GM19328 (cell line): ENCODE data around the gene SLC4A8.

ENCODE experiments used
- ATAC-seq: cut with Tn5 transposase; IDR thresholded peaks from one replicate; pipeline ENCODE4 v1.9.1; 2021; ENCODE audit warnings: mild to moderate bottlenecking, moderate library complexity; ENCODE audit not compliant: unreplicated experiment

The SLC4A8 gene

DNA sequence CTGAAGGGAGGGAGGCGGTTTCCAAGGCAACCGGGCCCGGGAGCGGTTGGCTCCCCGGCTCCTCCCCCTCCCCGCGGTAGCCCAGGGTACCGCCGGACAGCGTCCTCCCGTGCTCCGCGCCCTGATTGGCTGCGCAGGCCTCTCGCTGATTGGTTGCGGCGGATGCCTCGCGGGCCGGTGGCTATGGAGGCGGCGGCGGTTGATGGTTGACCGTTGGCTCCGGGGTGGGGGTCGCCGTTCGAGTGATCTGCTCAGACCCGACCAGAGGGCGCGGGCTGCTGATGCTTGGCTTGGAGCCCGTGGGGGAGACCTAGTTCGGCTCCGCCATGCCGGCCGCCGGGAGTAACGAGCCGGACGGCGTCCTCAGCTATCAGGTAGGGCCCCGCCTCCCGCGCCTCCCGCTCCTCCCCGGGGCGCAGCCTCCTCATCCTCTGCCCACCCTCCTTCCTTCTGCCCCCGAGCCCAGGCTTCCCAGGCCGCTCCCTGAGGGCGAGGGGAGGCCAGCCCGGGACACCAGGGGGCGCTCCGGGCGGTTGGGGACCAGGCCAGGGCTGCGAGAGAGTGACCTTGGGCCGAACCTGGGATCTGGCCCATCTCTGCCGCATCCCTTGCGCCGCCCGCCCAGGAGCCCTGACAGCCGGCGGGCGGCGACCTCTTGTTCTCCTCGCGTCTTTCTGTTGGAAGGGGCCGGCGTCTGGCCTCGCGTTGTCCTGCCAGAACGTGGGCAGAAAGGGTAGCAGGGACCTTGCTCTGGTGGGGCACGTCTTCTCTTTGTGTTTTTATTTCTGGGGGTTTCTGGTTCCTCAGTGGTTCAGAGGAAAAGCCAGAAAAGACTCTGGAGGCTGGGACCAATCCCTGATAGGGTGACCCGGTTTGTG is at the start of gene SLC4A8:
Gene SLC4A8, plus strand, starts transcription at position 170 of the 878 bp plus-strand sequence. Its CDS starts 157 bp downstream, at position 327.
- ATAC-seq = peak; percentile 80

GRCh38 chr12:51374856-51375255 is 49.8 kb upstream of the SLC4A8 start:
- no peak for ATAC-seq

- no peak for ATAC-seq
These were observed 47.3 kb upstream of the SLC4A8 start for GRCh38 chr12:51377099-51377984.

DNA sequence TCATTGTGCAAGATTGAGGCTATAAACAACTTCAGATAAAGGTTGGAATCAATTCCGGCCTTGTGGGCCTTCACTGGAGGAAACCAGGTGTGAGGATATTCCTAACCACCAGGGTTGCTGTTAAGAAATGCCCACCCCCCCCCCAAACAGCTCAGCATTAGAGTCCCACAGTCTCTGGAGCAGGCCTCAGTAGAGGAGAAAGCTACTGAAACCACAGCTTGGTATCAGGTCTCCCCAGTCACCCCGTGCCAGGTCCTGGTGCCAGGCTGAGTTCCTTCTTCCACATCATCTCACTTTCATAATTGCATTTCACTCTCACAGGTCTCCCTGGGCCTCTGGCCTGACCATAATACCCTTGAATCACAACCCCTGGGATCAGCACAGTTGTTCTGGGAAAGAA is 45.9 kb upstream of the SLC4A8 start:
- no peak for ATAC-seq

- ATAC-seq = no peak
These were observed 45.1 kb upstream of the SLC4A8 start for GRCh38 chr12:51379571-51379970.

DNA sequence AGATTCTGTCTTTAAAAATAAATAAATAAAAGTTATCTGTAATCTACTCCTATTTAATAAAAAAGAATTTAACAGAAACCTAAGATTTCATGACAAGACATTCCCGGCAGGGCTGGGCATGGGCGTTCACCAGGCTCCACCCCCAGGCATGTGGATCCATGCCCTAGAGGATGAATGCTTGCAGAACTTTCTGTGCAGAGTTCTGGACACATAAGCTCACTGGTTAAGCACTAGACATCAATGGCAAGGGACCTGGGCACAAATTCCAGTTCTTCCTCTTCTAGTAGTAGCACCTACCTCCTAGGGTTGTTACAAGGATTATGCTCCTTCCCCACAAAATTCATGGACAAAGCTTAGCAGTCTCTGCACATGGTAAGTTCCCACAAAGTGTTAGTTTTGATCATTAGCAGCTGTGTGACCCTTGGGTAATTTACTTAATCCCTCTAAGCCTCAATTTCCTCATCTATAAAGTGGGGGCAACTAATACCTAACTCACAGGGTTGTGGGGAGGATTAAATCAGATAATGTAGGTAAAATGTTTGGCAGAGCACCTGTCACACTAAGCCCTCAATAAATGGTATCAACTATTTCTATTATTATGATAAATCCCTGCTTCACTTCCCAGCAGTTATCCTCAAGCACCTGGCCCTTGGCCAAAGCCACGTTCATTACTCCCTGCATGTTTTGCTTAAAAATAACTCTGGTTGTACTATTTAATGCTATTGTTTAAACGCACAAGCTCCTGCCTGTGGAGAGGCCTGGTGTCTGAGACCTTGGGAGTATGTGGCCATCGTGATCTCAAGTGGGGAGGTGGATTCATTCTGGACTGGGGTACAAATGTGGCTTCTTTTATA is 43.2 kb upstream of the SLC4A8 start:
- ATAC-seq = no peak

GRCh38 chr12:51382173-51382572 is 42.5 kb upstream of the SLC4A8 start:
- ATAC-seq = no peak

GRCh38 chr12:51383269-51383905 is 41.2 kb upstream of the SLC4A8 start:
- ATAC-seq = no peak

- ATAC-seq = no peak
These were observed 38.3 kb upstream of the SLC4A8 start for GRCh38 chr12:51386351-51386750.

GRCh38 chr12:51388069-51388799 is 36.4 kb upstream of the SLC4A8 start:
- ATAC-seq = no peak

DNA sequence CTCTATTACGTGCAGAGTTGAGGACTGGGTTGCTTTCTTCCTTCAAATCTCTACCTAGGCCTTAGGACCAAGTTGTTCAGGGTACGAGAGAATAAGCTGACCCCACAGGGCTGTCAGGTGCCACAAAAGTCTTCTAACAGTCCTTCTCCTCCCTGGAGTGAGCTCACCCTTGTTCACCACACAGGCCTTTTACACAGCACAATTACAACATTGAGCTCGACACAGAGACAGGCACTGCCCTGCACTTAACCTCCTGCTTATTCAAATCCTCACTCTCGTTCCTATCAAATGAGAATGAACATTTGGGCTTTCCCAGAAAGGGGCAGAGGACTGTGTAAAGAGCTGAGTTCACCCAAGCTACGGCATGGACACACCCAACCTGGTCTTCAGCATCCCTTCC is 35.8 kb upstream of the SLC4A8 start:
- no peak for ATAC-seq

DNA sequence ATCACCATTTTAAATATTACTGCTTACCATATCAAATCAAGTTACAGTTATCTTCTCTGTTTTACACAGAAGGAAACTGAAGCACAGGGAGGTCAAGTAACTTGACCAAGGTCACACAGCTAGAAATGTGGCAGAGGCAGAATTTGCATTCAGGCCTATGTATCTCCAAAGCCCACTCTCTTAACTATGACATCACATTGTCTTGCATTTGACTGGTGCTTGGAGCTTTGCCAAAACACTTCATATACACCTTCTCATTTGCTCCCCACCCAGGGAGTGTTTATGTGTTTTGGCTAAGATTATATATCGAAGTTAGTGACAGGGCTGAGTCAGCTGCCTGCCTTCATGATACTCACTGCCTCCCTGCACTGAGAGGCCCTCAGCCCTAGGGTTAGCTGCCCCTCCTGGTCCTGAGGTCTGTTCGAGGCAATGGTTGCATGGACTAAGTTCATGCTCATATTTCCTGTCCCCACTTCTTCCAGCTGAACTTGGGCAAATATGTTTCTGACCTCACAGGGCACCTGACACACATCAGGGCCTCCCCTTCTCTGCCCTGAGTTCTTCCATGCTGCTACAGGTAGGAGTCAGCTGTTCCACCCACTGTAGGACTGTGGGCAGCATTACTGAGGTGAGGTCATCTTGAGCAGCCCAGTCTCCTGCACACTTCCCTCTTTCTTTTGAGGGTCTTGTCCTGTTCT is 35.2 kb upstream of the SLC4A8 start:
- ATAC-seq = no peak

DNA sequence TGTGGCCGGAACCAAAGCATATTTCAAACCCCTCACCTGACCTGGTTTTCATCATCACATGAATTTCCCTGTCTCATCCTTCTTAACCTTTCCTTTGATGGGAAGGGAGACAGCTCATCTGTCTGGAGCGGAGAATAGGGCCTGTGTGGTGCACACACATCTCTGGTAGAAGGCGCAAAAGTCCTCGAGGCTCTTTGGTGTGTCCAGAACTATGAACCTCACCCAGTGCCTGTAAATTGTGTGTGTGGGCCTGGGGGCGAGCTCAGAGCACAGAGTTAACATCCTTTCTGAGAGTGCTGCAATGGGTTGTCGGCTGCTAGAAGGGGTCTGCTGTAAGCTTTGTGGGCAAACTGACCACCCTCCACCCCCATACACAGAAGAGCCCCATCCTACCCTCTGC is 34.2 kb upstream of the SLC4A8 start:
- no peak for ATAC-seq

GRCh38 chr12:51390891-51391282 is 33.7 kb upstream of the SLC4A8 start:
- ATAC-seq = no peak

DNA sequence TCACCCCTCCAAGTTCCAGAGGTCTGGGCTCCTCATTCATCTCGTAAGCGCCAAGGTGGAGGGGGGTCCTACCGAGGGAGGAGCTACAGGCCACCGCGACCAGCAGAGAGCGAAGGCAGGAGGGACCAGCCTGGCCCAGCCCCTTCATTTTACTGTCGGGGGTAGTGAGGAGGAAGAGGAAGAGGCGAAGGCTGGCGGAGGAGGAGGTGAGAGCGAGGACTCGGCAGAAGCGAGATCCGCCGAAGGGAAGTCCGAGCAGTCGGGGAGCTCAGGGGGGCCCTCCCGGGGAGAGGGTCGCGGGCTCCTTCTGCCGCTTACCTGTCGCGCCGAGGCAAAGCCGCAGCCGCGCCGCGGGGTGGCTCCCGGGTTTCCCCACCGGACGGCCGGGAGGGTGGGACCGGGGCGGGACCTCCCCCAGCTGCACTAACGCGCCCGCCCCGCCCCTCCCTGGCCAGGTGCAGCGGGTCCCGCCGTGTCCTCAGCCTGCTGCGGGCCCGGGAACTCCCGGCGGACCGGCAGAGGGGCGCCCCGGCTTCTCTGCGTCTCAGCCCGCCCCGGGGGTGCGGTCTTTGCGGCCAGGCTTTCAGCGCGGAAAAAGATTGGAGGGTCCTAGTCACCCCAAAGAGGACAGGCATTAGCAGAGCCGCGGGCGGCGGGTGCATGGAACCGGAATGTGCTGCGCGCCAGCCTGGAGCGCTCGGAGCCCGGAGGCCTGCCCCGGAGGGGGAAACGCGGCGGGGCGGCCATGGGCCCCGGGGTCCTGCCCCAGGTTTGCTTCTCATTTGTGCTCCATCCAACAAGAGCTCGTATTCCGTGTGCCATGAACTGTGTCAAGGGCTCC is 33.1 kb upstream of the SLC4A8 start, which contains the start of gene GALNT6:
Gene GALNT6, minus strand, starts transcription at position 124 of the 841 bp plus-strand sequence. CDS start 11,625 bp downstream, outside the sequence.
- peak; percentile 62 for ATAC-seq

DNA sequence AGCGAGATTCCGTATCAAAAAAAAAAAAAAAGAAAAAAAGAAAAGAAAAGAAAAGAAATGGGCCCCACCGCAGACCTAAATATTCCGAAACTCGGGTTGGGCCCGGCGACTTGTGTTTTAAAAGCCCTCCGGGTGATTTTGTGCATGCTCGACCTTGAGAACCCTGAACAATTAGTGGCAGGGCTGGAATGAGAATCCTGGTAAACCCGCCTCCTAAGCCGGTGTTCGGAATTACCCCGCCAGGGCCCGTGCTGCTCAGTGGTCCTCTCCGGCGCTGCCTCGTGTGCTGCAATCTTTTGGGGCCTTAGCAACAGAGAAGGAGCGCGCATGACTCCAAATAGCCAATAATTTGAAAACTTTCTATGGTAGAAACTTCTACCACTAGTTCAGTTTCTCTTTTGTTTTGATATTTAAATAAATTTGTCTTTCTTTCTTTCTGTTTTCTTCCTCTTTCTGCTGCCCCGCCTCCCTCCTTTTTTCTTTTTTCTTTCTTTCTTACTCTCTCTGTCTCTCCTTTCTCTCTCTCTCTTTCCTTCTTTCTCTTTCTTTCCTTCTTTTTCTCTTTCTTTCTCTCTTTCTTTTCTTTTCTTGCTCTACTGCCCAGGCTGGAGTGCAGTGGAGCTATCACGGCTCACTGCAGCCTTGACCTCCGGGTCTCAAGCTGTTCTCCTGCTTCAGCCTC is 31.9 kb upstream of the SLC4A8 start:
- no peak for ATAC-seq
